ENCODE measurements around the gene BCLAF3. TPM values are rescaled to one million over a fixed set of nuclear protein-coding genes. Genes with fewer than 3 reads are reported as not detected.

Gene BCLAF3
- total and polyA plus RNA-seq, 7 donors: 1.7 to 8.2 (median 6.2) TPM

DNA sequence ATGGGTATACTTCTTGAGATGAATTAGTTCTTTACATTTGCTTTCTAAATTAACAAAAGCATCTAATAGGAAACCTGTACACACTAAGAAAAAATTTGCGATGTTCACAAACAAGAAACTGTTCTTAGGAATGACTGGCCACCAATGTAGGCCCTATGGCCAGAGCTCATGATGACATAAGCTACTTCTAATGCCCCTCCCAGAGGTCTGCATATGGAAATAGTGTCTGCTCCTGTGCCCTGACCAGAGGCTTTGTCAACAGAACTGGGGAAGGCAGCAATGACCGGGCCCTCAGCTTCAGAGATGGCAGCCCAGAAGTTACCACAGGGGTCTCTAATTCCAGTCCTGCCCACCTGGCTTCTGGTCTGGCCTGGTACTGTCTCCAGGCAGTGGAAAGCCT, 15.0 kb upstream of the BCLAF3 start:
- WGBS, 3 donors: 92 to 100% (median 94%) methylated on average over 2 of the region's 2 CpGs
- Histone ChIP-seq H3K9me3 (no peaks in the 10 kb centered on the region), H3K4me1 (no peaks in the 10 kb centered on the region), H3K27ac (no peak overlapping the region), H3K36me3 (ENCODE audit: insufficient read depth in 1 of 2, low read depth in 1 of 2) (no peaks in the 10 kb centered on the region), H3K27me3 (ENCODE audit: insufficient read depth in 3 of 3, low read length in 2 of 3) (no peaks in the 10 kb centered on the region), H3K4me3 (no peak overlapping the region)
- TF ChIP-seq, protein P1, sequence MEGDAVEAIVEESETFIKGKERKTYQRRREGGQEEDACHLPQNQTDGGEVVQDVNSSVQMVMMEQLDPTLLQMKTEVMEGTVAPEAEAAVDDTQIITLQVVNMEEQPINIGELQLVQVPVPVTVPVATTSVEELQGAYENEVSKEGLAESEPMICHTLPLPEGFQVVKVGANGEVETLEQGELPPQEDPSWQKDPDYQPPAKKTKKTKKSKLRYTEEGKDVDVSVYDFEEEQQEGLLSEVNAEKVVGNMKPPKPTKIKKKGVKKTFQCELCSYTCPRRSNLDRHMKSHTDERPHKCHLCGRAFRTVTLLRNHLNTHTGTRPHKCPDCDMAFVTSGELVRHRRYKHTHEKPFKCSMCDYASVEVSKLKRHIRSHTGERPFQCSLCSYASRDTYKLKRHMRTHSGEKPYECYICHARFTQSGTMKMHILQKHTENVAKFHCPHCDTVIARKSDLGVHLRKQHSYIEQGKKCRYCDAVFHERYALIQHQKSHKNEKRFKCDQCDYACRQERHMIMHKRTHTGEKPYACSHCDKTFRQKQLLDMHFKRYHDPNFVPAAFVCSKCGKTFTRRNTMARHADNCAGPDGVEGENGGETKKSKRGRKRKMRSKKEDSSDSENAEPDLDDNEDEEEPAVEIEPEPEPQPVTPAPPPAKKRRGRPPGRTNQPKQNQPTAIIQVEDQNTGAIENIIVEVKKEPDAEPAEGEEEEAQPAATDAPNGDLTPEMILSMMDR (IDR thresholded peaks at IDR 0.05): no peak
- no peak for ATAC-seq
- intact Hi-C loops (cut with DNase I): no loop called here
- DNase-seq: no peak

GRCh38 chrX:20001588-20001987, 10.7 kb upstream of the BCLAF3 start:
- ATAC-seq: no peak
- DNase-seq: no peak
- intact Hi-C loops (cut with DNase I): no loop called here
- H3K4me1 ChIP-seq: no peaks in the 10 kb centered on the region
- no peak overlapping the region for H3K4me3 ChIP-seq
- WGBS, 3 donors: 43 to 47% (median 47%) methylated on average over 4 of the region's 4 CpGs
- H3K36me3 ChIP-seq (ENCODE audit: insufficient read depth in 1 of 2, low read depth in 1 of 2): no peaks in the 10 kb centered on the region
- no peaks in the 10 kb centered on the region for H3K9me3 ChIP-seq
- TF ChIP-seq, protein P1 (IDR thresholded peaks at IDR 0.05): no peak
- no peak overlapping the region for H3K27ac ChIP-seq
- peaks cover 0 to 4% (median 0%) of the 10 kb centered on the region in 3 donors for H3K27me3 ChIP-seq (ENCODE audit: insufficient read depth in 3 of 3, low read length in 2 of 3)

- peaks cover 0 to 8% (median 0%) of the 10 kb centered on the region in 3 donors for H3K27me3 ChIP-seq (ENCODE audit: insufficient read depth in 3 of 3, low read length in 2 of 3)
- no peaks in the 10 kb centered on the region for H3K9me3 ChIP-seq
- TF ChIP-seq, protein P1 (IDR thresholded peaks at IDR 0.05): no peak
- no peaks in the 10 kb centered on the region for H3K36me3 ChIP-seq (ENCODE audit: insufficient read depth in 1 of 2, low read depth in 1 of 2)
- WGBS, 3 donors: 36 to 57% (median 45%) methylated on average over 4 to 6 of the region's 6 CpGs
- DNase-seq (no peak), ATAC-seq (peak; percentile 11 to 47 (median 44))
- no peaks in the 10 kb centered on the region for H3K4me1 ChIP-seq
- H3K4me3 ChIP-seq: peak overlapping the region; percentile 87
- intact Hi-C loops (cut with DNase I): loop anchor here in 1 of 2 donors (5.0 kb wide), 1 partner anchor 84 kb away; no protein-coding TSS in a partner anchor
- peak overlapping the region; percentile 83 for H3K27ac ChIP-seq
Observed at GRCh38 chrX:19991350-19991718, 473 bp upstream of the BCLAF3 start.

- TF ChIP-seq, protein P1 (IDR thresholded peaks at IDR 0.05): no peak
- no peak for DNase-seq
- peak in 1 of 4 donors; percentile 8 for ATAC-seq
- Histone ChIP-seq H3K9me3 (no peaks in the 10 kb centered on the region), H3K4me1 (no peaks in the 10 kb centered on the region), H3K27me3 (ENCODE audit: insufficient read depth in 3 of 3, low read length in 2 of 3) (peaks cover 0 to 8% (median 0%) of the 10 kb centered on the region in 3 donors), H3K36me3 (ENCODE audit: insufficient read depth in 1 of 2, low read depth in 1 of 2) (no peaks in the 10 kb centered on the region), H3K27ac (peak overlapping the region; percentile 83), H3K4me3 (peak overlapping the region; percentile 87)
- WGBS, 3 donors: 1 to 21% (median 2%) methylated on average over 20 to 25 of the region's 25 CpGs
- intact Hi-C loops (cut with DNase I): loop anchor here in 1 of 2 donors (5.0 kb wide), 1 partner anchor 83 kb away; no protein-coding TSS in a partner anchor
Observed at GRCh38 chrX:19990151-19990555, 708 bp downstream of the BCLAF3 start.

GRCh38 chrX:19987856-19988255, 3.0 kb downstream of the BCLAF3 start:
- H3K27me3 ChIP-seq (ENCODE audit: insufficient read depth in 3 of 3, low read length in 2 of 3): peaks cover 0 to 8% (median 0%) of the 10 kb centered on the region in 3 donors
- ATAC-seq: peak in 3 of 4 donors; percentile 36 to 53 (median 49)
- no peaks in the 10 kb centered on the region for H3K36me3 ChIP-seq (ENCODE audit: insufficient read depth in 1 of 2, low read depth in 1 of 2)
- H3K4me3 ChIP-seq: no peak overlapping the region
- H3K9me3 ChIP-seq: no peaks in the 10 kb centered on the region
- peak overlapping the region; percentile 63 for H3K27ac ChIP-seq
- intact Hi-C loops (cut with DNase I): no loop called here
- no peak for DNase-seq
- 41 to 70% (median 56%) methylated on average over 5 of the region's 5 CpGs for WGBS, 3 donors
- H3K4me1 ChIP-seq: no peaks in the 10 kb centered on the region
- TF ChIP-seq, protein P1 (IDR thresholded peaks at IDR 0.05): peak; percentile 23

Measured in psoas muscle (tissue), 8 donors.